A549 (cell line): ENCODE results near the gene CH25H. TPM values are rescaled to one million over a fixed set of nuclear protein-coding genes. Genes with fewer than 3 reads are reported as not detected.

ENCODE experiments used
- ATAC-seq, 2 experiments: fragments of 200-7000 bp in 1 of 2; fragments of >200 bp in 1 of 2; cut with Nextera tagmentation in 1 of 2; cut with Tn5 transposase in 1 of 2; 3 replicates each; pipeline versions ENCODE4 v1.8.0 to v1.9.1; 2018 to 2020; ENCODE audit warnings: mild to moderate bottlenecking in 1 of 2, moderate library complexity in 1 of 2
- CTCF ChIA-PET: fragments of 300-600 bp; sonication (Branson Sonifier 250); formaldehyde crosslinking; extraction: SDS; loops from one replicate; lab custom pipeline; 2021; ENCODE audit warnings: antibody characterized with exemption, inconsistent platforms; lab: Yijun Ruan, JAX
- POLR2A ChIA-PET: fragments of 350-600 bp; formaldehyde crosslinking; extraction: SDS; loops from one replicate; lab custom pipeline; 2021; ENCODE audit warnings: antibody characterized with exemption, inconsistent platforms; lab: Yijun Ruan, JAX
- DNase-seq, 2 experiments: peaks; one replicate each; pipeline versions ENCODE4 v3.0.0 to v3.0.0-alpha.2; 2011 to 2016; ENCODE audit warnings: low read depth in 1 of 2, low spot score in 1 of 2
- FAIRE-seq: peaks from 2 replicates; lab custom pipeline; 2011; peaks lifted over from hg19 to GRCh38; lab: Jason Lieb, UNC
- H3K27ac ChIP-seq, 2 experiments: fragments of >200 bp; sonication (Bioruptor Twin); formaldehyde crosslinking; 3 replicates each; pipeline ENCODE4 v1.5.1; 2016 to 2017
- H3K4me1 ChIP-seq: fragments of >200 bp; sonication (Bioruptor Twin); formaldehyde crosslinking; 3 replicates; pipeline ENCODE4 v1.6.1; 2016
- H3K4me2 ChIP-seq: fragments of >200 bp; sonication (Bioruptor Twin); formaldehyde crosslinking; 3 replicates; pipeline ENCODE4 v1.6.1; 2016
- H3K4me3 ChIP-seq: fragments of >200 bp; sonication (Bioruptor Twin); formaldehyde crosslinking; 3 replicates; pipeline ENCODE4 v1.5.1; 2016
- H3K9me3 ChIP-seq: fragments of >200 bp; sonication (Bioruptor Twin); formaldehyde crosslinking; 3 replicates; pipeline ENCODE4 v1.6.1; 2016
- CBX2 ChIP-seq: fragments of 200-600 bp; sonication (generic); IDR thresholded peaks from 2 replicates; pipeline ENCODE4 v1.6.1; 2016; ENCODE audit warnings: low read depth, mild to moderate bottlenecking, borderline replicate concordance
- CHD2 ChIP-seq: fragments of 150-350 bp; IDR thresholded peaks from 2 replicates; pipeline ENCODE4 v1.6.1; 2014; ENCODE audit warnings: low read length; ENCODE audit not compliant: partially characterized antibody
- CHD4 ChIP-seq: fragments of 200-600 bp; sonication (generic); IDR thresholded peaks from 2 replicates; pipeline ENCODE4 v1.6.1; 2016; ENCODE audit warnings: antibody characterized with exemption, mild to moderate bottlenecking, borderline replicate concordance
- CTCF ChIP-seq: fragments of >200 bp; sonication (Bioruptor Twin); formaldehyde crosslinking; IDR thresholded peaks from 3 replicates; pipeline ENCODE4 v1.5.1; 2016
- E2F6 ChIP-seq: IDR thresholded peaks from 2 replicates; pipeline ENCODE4 v1.6.1; 2012; ENCODE audit warnings: low read depth, borderline replicate concordance
- ESRRA ChIP-seq: fragments of 150-350 bp; IDR thresholded peaks from 2 replicates; pipeline ENCODE4 v1.6.1; 2014; ENCODE audit warnings: mild to moderate bottlenecking, low read length, borderline replicate concordance
- GATA3 ChIP-seq: IDR thresholded peaks from 2 replicates; pipeline ENCODE4 v1.6.1; 2012; ENCODE audit warnings: borderline replicate concordance
- HDAC2 ChIP-seq: fragments of 200-600 bp; sonication (generic); IDR thresholded peaks from 2 replicates; pipeline ENCODE4 v1.6.1; 2016
- HEYL ChIP-seq: fragments of 250-450 bp; sonication (Bioruptor Pico); IDR thresholded peaks from 2 replicates; pipeline ENCODE4 v1.8.0; 2021; ENCODE audit warnings: mild to moderate bottlenecking, moderate library complexity
- HMGXB4 ChIP-seq: fragments of 250-450 bp; sonication (Bioruptor Pico); IDR thresholded peaks from 2 replicates; pipeline ENCODE4 v1.5.0; 2021; ENCODE audit warnings: mild to moderate bottlenecking, moderate library complexity, borderline replicate concordance
- HOXB5 ChIP-seq: fragments of 250-450 bp; sonication (Bioruptor Pico); IDR thresholded peaks from 2 replicates; pipeline ENCODE4 v1.5.0; 2020; ENCODE audit warnings: mild to moderate bottlenecking, moderate library complexity
- MAFK ChIP-seq: fragments of 450-650 bp; IDR thresholded peaks from 2 replicates; pipeline ENCODE4 v1.6.1; 2014; ENCODE audit not compliant: partially characterized antibody
- MYC ChIP-seq: IDR thresholded peaks from 2 replicates; pipeline ENCODE4 v1.6.1; 2012; ENCODE audit warnings: mild to moderate bottlenecking, inconsistent platforms, low read length, improper control_type of control experiment, borderline replicate concordance
- NFE2L2 ChIP-seq: fragments of 150-350 bp; conservative IDR thresholded peaks from 2 replicates; pipeline ENCODE4 v1.6.1; 2014; ENCODE audit warnings: low read length
- NPAS2 ChIP-seq: fragments of 250-450 bp; sonication (Bioruptor Pico); IDR thresholded peaks from 2 replicates; pipeline ENCODE4 v1.8.0; 2022; ENCODE audit warnings: mild to moderate bottlenecking, moderate library complexity, borderline replicate concordance
- PHF8 ChIP-seq: fragments of 200-600 bp; sonication (generic); IDR thresholded peaks from 2 replicates; pipeline ENCODE4 v1.6.1; 2016; ENCODE audit warnings: low read depth, mild to moderate bottlenecking, antibody characterized with exemption, moderate library complexity, borderline replicate concordance
- POLR2A ChIP-seq: IDR thresholded peaks from 2 replicates; pipeline ENCODE4 v1.6.1; 2012; ENCODE audit warnings: mild to moderate bottlenecking, low read length
- POLR2AphosphoS2 ChIP-seq: conservative IDR thresholded peaks from 2 replicates; pipeline ENCODE4 v1.6.1; 2012; ENCODE audit warnings: low read length, improper control_type of control experiment, inconsistent platforms
- RARB ChIP-seq: fragments of 250-450 bp; sonication (Bioruptor Pico); IDR thresholded peaks from 2 replicates; pipeline ENCODE4 v1.8.0; 2021; ENCODE audit warnings: mild to moderate bottlenecking, moderate library complexity
- REST ChIP-seq: fragments of 200-600 bp; sonication (generic); IDR thresholded peaks from 2 replicates; pipeline ENCODE4 v1.6.1; 2016; ENCODE audit warnings: antibody characterized with exemption, mild to moderate bottlenecking, moderate library complexity
- RNF2 ChIP-seq: fragments of 200-600 bp; sonication (generic); IDR thresholded peaks from 2 replicates; pipeline ENCODE4 v1.6.1; 2016; ENCODE audit warnings: low read depth, mild to moderate bottlenecking, antibody characterized with exemption, moderate library complexity, borderline replicate concordance
- SMC3 ChIP-seq: fragments of >200 bp; sonication (Bioruptor Twin); formaldehyde crosslinking; IDR thresholded peaks from 3 replicates; pipeline ENCODE4 v1.6.1; 2018; ENCODE audit warnings: inconsistent platforms
- ZC3H11A ChIP-seq: fragments of 450-650 bp; IDR thresholded peaks from 2 replicates; pipeline ENCODE4 v1.6.1; 2014; ENCODE audit warnings: antibody characterized with exemption, mild to moderate bottlenecking
- ZFP36 ChIP-seq: fragments of 450-650 bp; IDR thresholded peaks from 2 replicates; pipeline ENCODE4 v1.6.1; 2014; ENCODE audit warnings: borderline replicate concordance; ENCODE audit not compliant: partially characterized antibody
- ZSCAN20 ChIP-seq: fragments of 250-450 bp; sonication (Bioruptor Pico); IDR thresholded peaks from 2 replicates; pipeline ENCODE4 v1.8.0; 2022; ENCODE audit warnings: mild to moderate bottlenecking, moderate library complexity
- WGBS: methylation state at CpG from one replicate; pipeline ENCODE4 v1.1.6; 2017; ENCODE audit errors: missing lambda C conversion rate; 5-methylcytosine and 5-hydroxymethylcytosine counted together
- polyA plus RNA-seq, 4 experiments: library from polyadenylated mRNA; depleted of rRNA in 3 of 4; stranded (reverse); fragments of >200 nt; fragmentation: RNase III in 1 of 4; extraction: RNeasy Plus Mini Kit Qiagen cat#74134 plus additional on column Dnase treatment in 1 of 4; gene quantifications; 2 replicates in 3 of 4; 3 replicates in 1 of 4; pipeline ENCODE4 v1.2.3, GENCODE V29; 2011 to 2017

CH25H gene
- polyA plus RNA-seq, 2 of the 4 experiments (the other 2 are of a cell fraction): not detected

- peak overlapping the region in 1 of 2 experiments; percentile 52; a peak in 2 of 6 replicates for H3K27ac ChIP-seq
- POLR2A ChIA-PET: interaction anchor here (0.7 kb wide), 2 partner anchors 76 to 392 kb away, joined by 3 read pairs; partner anchors contain the start of gene IFIT3
- H3K4me2 ChIP-seq: peak overlapping the region; percentile 30
These were observed 45.1 kb upstream of the CH25H start for GRCh38 chr10:89252225-89252585.

GRCh38 chr10:89251409-89252224 lies 44.5 kb upstream of the CH25H start, which contains the start of gene LIPA:
Gene LIPA (minus strand): TSS chr10:89251775. CDS start chr10:89247648, 4,127 bp downstream.
- FAIRE-seq: peak; percentile 79
- peak within 1 kb of the TSS; percentile 93 for H3K4me3 ChIP-seq
- TF ChIP-seq NFE2L2 (no peak), RARB (CRISPR knock-in tag) (no peak), POLR2AphosphoS2 (no peak), ESRRA (no peak), SMC3 (no peak), CHD2 (no peak), ZC3H11A (no peak), HMGXB4 (CRISPR knock-in tag) (no peak), E2F6 (peak; percentile 82), HDAC2 (no peak), PHF8 (peak; percentile 60; the same call in 1 of the 2 replicates), MYC (no peak), HEYL (no peak), REST (peak; percentile 64; the same call in 1 of the 2 replicates), GATA3 (no peak), ZSCAN20 (CRISPR knock-in tag) (no peak), MAFK (peak; percentile 1), ZFP36 (peak; percentile 72)

More at GRCh38 chr10:89252225-89252585, 45.1 kb upstream of the CH25H start:
- 49% methylated on average over 2 of the region's 2 CpGs for WGBS
- ATAC-seq (no peak), DNase-seq (no peak), FAIRE-seq (no peak)
- no peak overlapping the region for H3K4me3 ChIP-seq
- CTCF ChIA-PET: interaction anchor here (0.6 to 2.1 kb wide), 2 partner anchors 34 to 207 kb away, joined by 3 to 12 read pairs; no protein-coding TSS in a partner anchor
- H3K4me1 ChIP-seq: peaks cover 8% of the 10 kb centered on the region
- TF ChIP-seq NPAS2 (CRISPR knock-in tag) (no peak), CTCF (no peak), CBX2 (no peak), RNF2 (no peak), HOXB5 (no peak), POLR2A (no peak), POLR2AphosphoS2 (no peak), CHD4 (no peak), PHF8 (no peak)
- H3K9me3 ChIP-seq: 0 out of 3 replicates have a peak, but pooled peaks cover 4% of the 10 kb centered on the region

More at GRCh38 chr10:89251409-89252224, 44.5 kb upstream of the CH25H start, which contains the start of gene LIPA:
- ChIA-PET POLR2A (interaction anchor here (0.6 to 1.0 kb wide), 4 partner anchors 12 to 392 kb away, joined by 3 to 4 read pairs (median 3); partner anchors contain the start of genes IFIT2 and IFIT3), CTCF (interaction anchor here (0.6 to 2.1 kb wide), 6 partner anchors 15 to 317 kb away, joined by 3 to 12 read pairs (median 3); no protein-coding TSS in a partner anchor)
- 0 out of 3 replicates have a peak, but pooled peaks cover 4% of the 10 kb centered on the region for H3K9me3 ChIP-seq
- WGBS: 3% methylated on average over 36 of the region's 53 CpGs
- peaks cover 8% of the 10 kb centered on the region for H3K4me1 ChIP-seq
- peak within 1 kb of the TSS; percentile 88 to 91 for H3K27ac ChIP-seq
- peak; percentile 99 for ATAC-seq
- DNase-seq: peak; percentile 96 to 98
- peak within 1 kb of the TSS; percentile 95 for H3K4me2 ChIP-seq
